HG03159 (cell line): ENCODE data around the gene C1QTNF6.
A peak's percentile ranks its signal among the peaks of the same experiment; 100 is the strongest.

Experiments used
- ATAC-seq: cut with Tn5 transposase; IDR thresholded peaks from one replicate; pipeline ENCODE4 v1.9.1; 2021; ENCODE audit warnings: mild to moderate bottlenecking, moderate library complexity; ENCODE audit not compliant: unreplicated experiment

C1QTNF6 gene

GRCh38 chr22:37224757-37225420 is 36.8 kb upstream of the C1QTNF6 start:
- ATAC-seq = no peak

- ATAC-seq = no peak
These were observed 36.0 kb upstream of the C1QTNF6 start for GRCh38 chr22:37223965-37224551.

- ATAC-seq = no peak
These were observed 34.5 kb upstream of the C1QTNF6 start for GRCh38 chr22:37222440-37222971.

- no peak for ATAC-seq
These were observed 33.6 kb upstream of the C1QTNF6 start for GRCh38 chr22:37221424-37222333.

GRCh38 chr22:37220543-37220981 is 32.5 kb upstream of the C1QTNF6 start:
- ATAC-seq = no peak

- ATAC-seq = no peak
These were observed 31.5 kb upstream of the C1QTNF6 start for GRCh38 chr22:37219533-37219932.

GRCh38 chr22:37218771-37219411 is 30.8 kb upstream of the C1QTNF6 start:
- peak; percentile 76 for ATAC-seq

GRCh38 chr22:37218399-37218770 is 30.3 kb upstream of the C1QTNF6 start:
- peak; percentile 2 for ATAC-seq

GRCh38 chr22:37215890-37216289 is 27.8 kb upstream of the C1QTNF6 start:
- ATAC-seq = no peak

- no peak for ATAC-seq
These were observed 26.6 kb upstream of the C1QTNF6 start for GRCh38 chr22:37214731-37215030.

- ATAC-seq = no peak
These were observed 26.1 kb upstream of the C1QTNF6 start for GRCh38 chr22:37213941-37214730.

- ATAC-seq = no peak
These were observed 25.3 kb upstream of the C1QTNF6 start for GRCh38 chr22:37213218-37213855.

- ATAC-seq = no peak
These were observed 24.3 kb upstream of the C1QTNF6 start, which contains the start of gene SSTR3 for GRCh38 chr22:37212174-37212906. Gene SSTR3, minus strand, starts transcription at chr22:37212477. Its CDS starts 4,674 bp downstream, at chr22:37207803.

GRCh38 chr22:37211866-37212173 is 23.8 kb upstream of the C1QTNF6 start:
- no peak for ATAC-seq

GRCh38 chr22:37211075-37211865 is 23.2 kb upstream of the C1QTNF6 start:
- ATAC-seq = no peak

GRCh38 chr22:37210041-37210803 is 22.2 kb upstream of the C1QTNF6 start:
- no peak for ATAC-seq

GRCh38 chr22:37209140-37209845 is 21.2 kb upstream of the C1QTNF6 start:
- no peak for ATAC-seq
